GM19240 (cell line): ENCODE results near the gene WDR90.
"Not testable (repeated sequence)": the region's sequence is repeated elsewhere in the genome, so short reads cannot be mapped to it uniquely, and the experiment has no call there.

Source experiments
- DNase-seq: peaks from one replicate; pipeline ENCODE4 v3.0.0; 2011; ENCODE audit warnings: low spot score; ENCODE audit not compliant: insufficient read length

Gene WDR90

GRCh38 chr16:685967-686366, 36.8 kb downstream of the WDR90 start:
- DNase-seq: no peak

GRCh38 chr16:686459-687260, 37.5 kb downstream of the WDR90 start:
- DNase-seq: no peak

- no peak for DNase-seq
Observed at GRCh38 chr16:687499-687898, 38.3 kb downstream of the WDR90 start.

GRCh38 chr16:689175-689897, 40.2 kb downstream of the WDR90 start:
- no peak for DNase-seq

GRCh38 chr16:691242-691641, 42.1 kb downstream of the WDR90 start:
- not testable (repeated sequence) for DNase-seq

GRCh38 chr16:692356-693108, 43.4 kb downstream of the WDR90 start:
- DNase-seq: no peak

GRCh38 chr16:693364-693763, 44.2 kb downstream of the WDR90 start:
- DNase-seq: no peak

GRCh38 chr16:693766-694165, 44.6 kb downstream of the WDR90 start:
- no peak for DNase-seq

- no peak for DNase-seq
Observed at GRCh38 chr16:694187-694862, 45.2 kb downstream of the WDR90 start.

GRCh38 chr16:694863-695354, 45.7 kb downstream of the WDR90 start:
- no peak for DNase-seq

- no peak for DNase-seq
Observed at GRCh38 chr16:695355-696089, 46.4 kb downstream of the WDR90 start.

GRCh38 chr16:698911-699671, 49.9 kb downstream of the WDR90 start:
- no peak for DNase-seq

GRCh38 chr16:700684-701584, 51.8 kb downstream of the WDR90 start:
- DNase-seq: no peak

GRCh38 chr16:702341-702740, 53.2 kb downstream of the WDR90 start:
- no peak for DNase-seq

GRCh38 chr16:703406-703805, 54.2 kb downstream of the WDR90 start:
- no peak for DNase-seq

GRCh38 chr16:704047-704446, 54.9 kb downstream of the WDR90 start:
- no peak for DNase-seq

- no peak for DNase-seq
Observed at GRCh38 chr16:704552-705380, 55.6 kb downstream of the WDR90 start.
